H9 (cell line): ENCODE measurements around the gene CXCL3. TPM values are rescaled to one million over a fixed set of nuclear protein-coding genes. Genes with fewer than 3 reads are reported as not detected.

Source experiments
- DNase-seq: peaks from one replicate; pipeline ENCODE4 v3.0.0-alpha.2; 2017
- H2AFZ ChIP-seq: one replicate; pipeline ENCODE4 v1.6.1; 2013; ENCODE audit warnings: mild to moderate bottlenecking, low read length, control low read depth, moderate library complexity
- H2AK5ac ChIP-seq: 2 replicates; pipeline ENCODE4 v1.6.1; 2013; ENCODE audit warnings: low read length, control low read depth, mixed read lengths; ENCODE audit not compliant: insufficient read length
- H2BK120ac ChIP-seq: one replicate; pipeline ENCODE4 v1.6.1; 2013; ENCODE audit warnings: low read depth, mild to moderate bottlenecking, low read length, control low read depth, inconsistent platforms; ENCODE audit not compliant: poor library complexity, severe bottlenecking
- H2BK12ac ChIP-seq: 2 replicates; pipeline ENCODE4 v1.6.1; 2013; ENCODE audit warnings: low read length, control low read depth, mixed read lengths, low read depth; ENCODE audit not compliant: insufficient read length
- H2BK15ac ChIP-seq: 2 replicates; pipeline ENCODE4 v1.6.1; 2013; ENCODE audit warnings: low read depth, low read length, control low read depth
- H2BK20ac ChIP-seq: one replicate; pipeline ENCODE4 v1.6.1; 2013; ENCODE audit warnings: low read depth, mild to moderate bottlenecking, low read length, control low read depth, inconsistent platforms; ENCODE audit not compliant: poor library complexity, severe bottlenecking
- H2BK5ac ChIP-seq: 2 replicates; pipeline ENCODE4 v1.6.1; 2013; ENCODE audit warnings: low read length, control low read depth, mixed read lengths; ENCODE audit not compliant: insufficient read length
- H3K14ac ChIP-seq: 2 replicates; pipeline ENCODE4 v1.6.1; 2013; ENCODE audit warnings: low read length, control low read depth; ENCODE audit not compliant: insufficient read depth
- H3K18ac ChIP-seq: 2 replicates; pipeline ENCODE4 v1.6.1; 2013; ENCODE audit warnings: low read depth, mild to moderate bottlenecking, mixed read lengths, low read length, control low read depth; ENCODE audit not compliant: insufficient read length
- H3K23ac ChIP-seq: 2 replicates; pipeline ENCODE4 v1.6.1; 2013; ENCODE audit warnings: low read length, control low read depth, mixed read lengths, low read depth; ENCODE audit not compliant: insufficient read length
- H3K23me2 ChIP-seq: 2 replicates; pipeline ENCODE4 v1.6.1; 2013; ENCODE audit warnings: low read depth, mild to moderate bottlenecking, mixed read lengths, low read length, control low read depth; ENCODE audit not compliant: insufficient read length, poor library complexity, severe bottlenecking
- H3K27ac ChIP-seq: 2 replicates; pipeline ENCODE4 v1.5.1; 2013; ENCODE audit warnings: low read length, control low read depth, mixed read lengths, low read depth; ENCODE audit not compliant: insufficient read length
- H3K27me3 ChIP-seq: 2 replicates; pipeline ENCODE4 v1.6.1; 2013; ENCODE audit warnings: low read length, control low read depth, inconsistent platforms; ENCODE audit not compliant: insufficient read depth
- H3K4ac ChIP-seq: 2 replicates; pipeline ENCODE4 v1.6.1; 2013; ENCODE audit warnings: low read depth, mild to moderate bottlenecking, control low read depth, inconsistent platforms, low read length, moderate library complexity
- H3K4me1 ChIP-seq: 2 replicates; pipeline ENCODE4 v1.6.1; 2013; ENCODE audit warnings: low read length, control low read depth, inconsistent platforms; ENCODE audit not compliant: insufficient read depth
- H3K4me2 ChIP-seq: 2 replicates; pipeline ENCODE4 v1.6.1; 2013; ENCODE audit warnings: low read length, control low read depth, mixed read lengths; ENCODE audit not compliant: insufficient read length, insufficient read depth
- H3K56ac ChIP-seq: 2 replicates; pipeline ENCODE4 v1.6.1; 2013; ENCODE audit warnings: low read depth, mild to moderate bottlenecking, mixed read lengths, low read length, control low read depth; ENCODE audit not compliant: insufficient read length
- H3K79me1 ChIP-seq: 2 replicates; pipeline ENCODE4 v1.6.1; 2013; ENCODE audit warnings: low read depth, mild to moderate bottlenecking, moderate library complexity, low read length, control low read depth, inconsistent platforms; ENCODE audit not compliant: insufficient read depth, poor library complexity, severe bottlenecking
- H3K79me2 ChIP-seq: 2 replicates; pipeline ENCODE4 v1.6.1; 2013; ENCODE audit warnings: low read length, control low read depth, inconsistent platforms; ENCODE audit not compliant: insufficient read depth
- H3K9ac ChIP-seq: 2 replicates; pipeline ENCODE4 v1.6.1; 2013; ENCODE audit warnings: low read length, control low read depth, mixed read lengths; ENCODE audit not compliant: insufficient read length; ENCODE audit errors: extremely low read depth
- H3K9me3 ChIP-seq: one replicate; pipeline ENCODE4 v1.6.1; 2013; ENCODE audit warnings: low read depth, low read length, inconsistent platforms; ENCODE audit not compliant: control insufficient read depth
- H3T11ph ChIP-seq: one replicate; pipeline ENCODE4 v1.6.1; 2013; ENCODE audit warnings: mild to moderate bottlenecking, low read length, control low read depth, inconsistent platforms
- H4K20me1 ChIP-seq: one replicate; pipeline ENCODE4 v1.6.1; 2013; ENCODE audit not compliant: control insufficient read depth, insufficient read length, insufficient read depth
- H4K5ac ChIP-seq: 2 replicates; pipeline ENCODE4 v1.6.1; 2013; ENCODE audit warnings: low read depth, mild to moderate bottlenecking, mixed read lengths, low read length, control low read depth; ENCODE audit not compliant: insufficient read length
- H4K8ac ChIP-seq: replicated peaks from 2 replicates; pipeline ENCODE4 v1.6.1; 2013; ENCODE audit warnings: low read length, control low read depth, mixed read lengths, low read depth; ENCODE audit not compliant: insufficient read length
- H4K91ac ChIP-seq: 2 replicates; pipeline ENCODE4 v1.6.1; 2013; ENCODE audit warnings: low read depth, mild to moderate bottlenecking, moderate library complexity, mixed read lengths, low read length, control low read depth; ENCODE audit not compliant: insufficient read length
- H3K27ac Mint-ChIP-seq, 3 experiments: 2 replicates in 2 of 3; 3 replicates in 1 of 3; pipeline ENCODE4 v1.8.0; 2020 to 2021; ENCODE audit warnings: mixed read lengths in 3 of 3, mild to moderate bottlenecking in 1 of 3, moderate library complexity in 1 of 3
- H3K27me3 Mint-ChIP-seq: 2 replicates; pipeline ENCODE4 v1.8.0; 2021; ENCODE audit warnings: low read depth, mild to moderate bottlenecking, moderate library complexity, mixed read lengths
- H3K36me3 Mint-ChIP-seq, 3 experiments: 2 replicates in 2 of 3; 3 replicates in 1 of 3; pipeline ENCODE4 v1.8.0; 2020 to 2021; ENCODE audit warnings: low read depth in 3 of 3, mixed read lengths in 3 of 3; ENCODE audit not compliant: insufficient read depth in 1 of 3
- H3K4me1 Mint-ChIP-seq, 2 experiments: 2 replicates each; pipeline ENCODE4 v1.8.0; 2020; ENCODE audit warnings: mixed read lengths in 2 of 2
- H3K4me3 Mint-ChIP-seq, 2 experiments: 2 replicates in 1 of 2; 3 replicates in 1 of 2; pipeline ENCODE4 v1.8.0; 2020 to 2021; ENCODE audit warnings: mild to moderate bottlenecking in 2 of 2, mixed read lengths in 2 of 2, moderate library complexity in 1 of 2
- H3K9me3 Mint-ChIP-seq, 2 experiments: 2 replicates in 1 of 2; 3 replicates in 1 of 2; pipeline ENCODE4 v1.8.0; 2020; ENCODE audit warnings: mild to moderate bottlenecking in 2 of 2, mixed read lengths in 2 of 2, moderate library complexity in 1 of 2
- CTCF ChIP-seq: fragments of 200-600 bp; sonication (generic); conservative IDR thresholded peaks from 3 replicates; pipeline ENCODE4 v1.8.0; 2021; ENCODE audit warnings: antibody characterized with exemption, mild to moderate bottlenecking
- total RNA-seq: library from RNA; stranded (reverse); gene quantifications from 2 replicates; pipeline ENCODE4 v1.2.1, GENCODE V29; 2021

Gene CXCL3
- total RNA-seq, 1 experiment from 2014 or later = 3.7 TPM

DNA sequence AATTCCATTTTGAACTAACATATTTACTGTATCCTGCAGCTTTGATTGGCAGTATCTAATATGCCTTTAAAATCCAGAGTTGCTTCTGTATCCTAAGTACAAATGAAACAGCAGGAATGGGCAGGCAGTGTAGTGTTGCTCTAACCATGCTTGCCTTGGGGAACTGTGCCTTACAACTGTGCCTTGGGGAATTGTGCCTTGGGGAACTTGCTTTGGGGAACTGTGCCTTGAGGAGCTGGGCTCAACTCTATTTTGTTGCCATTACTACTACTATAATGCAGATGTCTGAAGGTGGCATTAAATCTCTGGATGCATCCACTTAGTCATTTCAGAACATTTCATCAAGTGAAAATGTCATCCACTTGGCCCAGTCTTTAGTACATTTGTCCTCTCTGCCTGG is 6.9 kb downstream of the CXCL3 start:
- no peaks in the 10 kb centered on the region for H3K4me1 ChIP-seq
- no peaks in the 10 kb centered on the region for H3K9me3 Mint-ChIP-seq
- no peak overlapping the region for H3K4me2 ChIP-seq

More for the DNA sequence above, 6.9 kb downstream of the CXCL3 start:
- Histone ChIP-seq H3K23me2 (no peaks in the 10 kb centered on the region), H2BK12ac (no peak overlapping the region), H4K20me1 (no peaks in the 10 kb centered on the region), H2AK5ac (no peak overlapping the region), H3K4ac (no peak overlapping the region), H3K56ac (no peak overlapping the region), H2BK5ac (no peak overlapping the region), H4K8ac (no peak overlapping the region), H4K5ac (no peak overlapping the region), H3K27ac (no peak overlapping the region), H3K23ac (no peak overlapping the region), H2BK15ac (no peak overlapping the region), H2BK20ac (no peak overlapping the region), H3K9me3 (no peaks in the 10 kb centered on the region), H4K91ac (no peak overlapping the region), H3K79me2 (no peaks in the 10 kb centered on the region), H3K18ac (no peak overlapping the region), H3T11ph (no peak overlapping the region), H2BK120ac (no peak overlapping the region), H3K9ac (no peak overlapping the region), H3K14ac (no peak overlapping the region), H3K79me1 (no peaks in the 10 kb centered on the region), H2AFZ (no peak overlapping the region), H3K27me3 (no peaks in the 10 kb centered on the region)
- TF ChIP-seq CTCF = no peak
- Mint-ChIP-seq H3K4me1 (peaks cover 5% of the 10 kb centered on the region in 2 experiments; a peak in 3 of 4 replicates), H3K27me3 (no peaks in the 10 kb centered on the region), H3K36me3 (no peaks in the 10 kb centered on the region), H3K27ac (no peak overlapping the region; a peak in 1 of 7 replicates), H3K4me3 (no peak overlapping the region)
- no peak for DNase-seq
